ENCODE data around the gene FOXL2NB. TPM values are rescaled to one million over a fixed set of nuclear protein-coding genes. Genes with fewer than 3 reads are reported as not detected.

Gene FOXL2NB
- total RNA-seq, 1 experiment from 2014 or later: 2.2 TPM

- no peak for TF ChIP-seq CTCF (IDR thresholded peaks at IDR 0.05; ENCODE audit: insufficient read depth in 1 of 2, low read depth in 1 of 2, low read length in 1 of 2, severe bottlenecking in 1 of 2, unreplicated experiment in 1 of 2)
- Mint-ChIP-seq H3K4me1 (ENCODE audit: low read depth, unreplicated experiment) (no peaks in the 10 kb centered on the region), H3K27ac (ENCODE audit: unreplicated experiment) (no peak overlapping the region), H3K9me3 (ENCODE audit: unreplicated experiment) (no peaks in the 10 kb centered on the region), H3K36me3 (ENCODE audit: insufficient read depth, unreplicated experiment) (no peaks in the 10 kb centered on the region), H3K27me3 (ENCODE audit: insufficient read depth, unreplicated experiment) (peaks cover 2% of the 10 kb centered on the region), H3K4me3 (ENCODE audit: unreplicated experiment) (no peak overlapping the region)
- Histone ChIP-seq H3K9me3 (no peaks in the 10 kb centered on the region), H3K36me3 (ENCODE audit: control insufficient read depth, insufficient read depth, low read length) (no peaks in the 10 kb centered on the region), H3K27me3 (replicated peaks; ENCODE audit: control insufficient read depth, insufficient read depth, low read length) (no peaks in the 10 kb centered on the region), H3K4me1 (no peaks in the 10 kb centered on the region), H3K4me3 (ENCODE audit: low read depth, low read length) (no peak overlapping the region)
- POLR2A ChIA-PET: no interaction called here
- CTCF ChIA-PET: interaction anchor here (0.6 kb wide), 1 partner anchor 23 kb away, joined by 3 read pairs; no protein-coding TSS in a partner anchor
- DNase-seq: no peak
- no TSS peak for BruUV-seq (replicated peaks)
- intact Hi-C loops (cut with micrococcal nuclease; ENCODE audit: unreplicated experiment): no loop called here
Measured at GRCh38 chr3:138975351-138975750, 28.3 kb downstream of the FOXL2NB start.

- no peak for DNase-seq
- Mint-ChIP-seq H3K27ac (ENCODE audit: unreplicated experiment) (no peak overlapping the region), H3K4me3 (ENCODE audit: unreplicated experiment) (no peak overlapping the region), H3K27me3 (ENCODE audit: insufficient read depth, unreplicated experiment) (peaks cover 2% of the 10 kb centered on the region), H3K4me1 (ENCODE audit: low read depth, unreplicated experiment) (no peaks in the 10 kb centered on the region), H3K9me3 (ENCODE audit: unreplicated experiment) (no peaks in the 10 kb centered on the region), H3K36me3 (ENCODE audit: insufficient read depth, unreplicated experiment) (no peaks in the 10 kb centered on the region)
- ChIA-PET CTCF (interaction anchor here (0.7 kb wide), 1 partner anchor 57 kb away, joined by 3 read pairs; no protein-coding TSS in a partner anchor), POLR2A (no interaction called here)
- intact Hi-C loops (cut with micrococcal nuclease; ENCODE audit: unreplicated experiment): no loop called here
- no TSS peak for BruUV-seq (replicated peaks)
- no peak overlapping the region for H3K4me3 ChIP-seq (ENCODE audit: low read depth, low read length)
- H3K27me3 ChIP-seq (replicated peaks; ENCODE audit: control insufficient read depth, insufficient read depth, low read length): no peaks in the 10 kb centered on the region
- H3K36me3 ChIP-seq (ENCODE audit: control insufficient read depth, insufficient read depth, low read length): no peaks in the 10 kb centered on the region
- H3K9me3 ChIP-seq: no peaks in the 10 kb centered on the region
- no peaks in the 10 kb centered on the region for H3K4me1 ChIP-seq
- TF ChIP-seq CTCF (IDR thresholded peaks at IDR 0.05; ENCODE audit: insufficient read depth in 1 of 2, low read depth in 1 of 2, low read length in 1 of 2, severe bottlenecking in 1 of 2, unreplicated experiment in 1 of 2): no peak
Measured at GRCh38 chr3:138976047-138976446, 29.0 kb downstream of the FOXL2NB start.

GRCh38 chr3:138984816-138985215, 37.8 kb downstream of the FOXL2NB start:
- POLR2A ChIA-PET: no interaction called here
- BruUV-seq (replicated peaks): no TSS peak
- no peaks in the 10 kb centered on the region for H3K4me1 Mint-ChIP-seq (ENCODE audit: low read depth, unreplicated experiment)
- H3K4me3 ChIP-seq (ENCODE audit: low read depth, low read length): no peak overlapping the region
- H3K9me3 Mint-ChIP-seq (ENCODE audit: unreplicated experiment): no peaks in the 10 kb centered on the region
- no peak for TF ChIP-seq CTCF (IDR thresholded peaks at IDR 0.05; ENCODE audit: insufficient read depth in 1 of 2, low read depth in 1 of 2, low read length in 1 of 2, severe bottlenecking in 1 of 2, unreplicated experiment in 1 of 2)
- peaks cover 2% of the 10 kb centered on the region for H3K27me3 Mint-ChIP-seq (ENCODE audit: insufficient read depth, unreplicated experiment)
- intact Hi-C loops (cut with micrococcal nuclease; ENCODE audit: unreplicated experiment): no loop called here
- H3K9me3 ChIP-seq: no peaks in the 10 kb centered on the region
- peaks cover 3% of the 10 kb centered on the region; the same call in 1 of the 2 replicates for H3K27me3 ChIP-seq (replicated peaks; ENCODE audit: control insufficient read depth, insufficient read depth, low read length)
- no peaks in the 10 kb centered on the region for H3K36me3 ChIP-seq (ENCODE audit: control insufficient read depth, insufficient read depth, low read length)
- no peak for DNase-seq
- no peak overlapping the region for H3K27ac Mint-ChIP-seq (ENCODE audit: unreplicated experiment)
- no peak overlapping the region for H3K4me3 Mint-ChIP-seq (ENCODE audit: unreplicated experiment)
- H3K4me1 ChIP-seq: no peaks in the 10 kb centered on the region
- no peaks in the 10 kb centered on the region for H3K36me3 Mint-ChIP-seq (ENCODE audit: insufficient read depth, unreplicated experiment)
- CTCF ChIA-PET: no interaction called here
